ENCODE results near the gene ZNF416.

Gene ZNF416

DNA sequence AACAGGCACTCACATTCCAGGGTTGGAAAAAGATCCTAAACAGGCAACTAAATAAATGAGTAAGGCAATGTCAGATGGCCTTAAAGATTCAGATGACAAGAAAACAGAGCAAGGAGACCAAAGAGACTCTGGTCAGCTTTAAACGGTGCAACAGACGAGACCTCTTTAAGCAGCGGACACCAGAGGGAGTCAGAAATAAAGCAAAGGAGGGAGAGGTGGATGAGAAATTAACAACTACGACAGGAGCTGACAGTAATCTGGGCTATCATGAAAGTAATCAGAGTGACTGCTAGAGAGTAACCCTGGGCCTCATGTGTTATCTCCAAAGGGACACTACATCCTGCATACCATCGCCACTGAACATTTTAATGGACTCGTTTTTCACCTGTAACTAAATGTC lies 20.2 kb downstream of the ZNF416 start:
- no peak for DNase-seq

DNA sequence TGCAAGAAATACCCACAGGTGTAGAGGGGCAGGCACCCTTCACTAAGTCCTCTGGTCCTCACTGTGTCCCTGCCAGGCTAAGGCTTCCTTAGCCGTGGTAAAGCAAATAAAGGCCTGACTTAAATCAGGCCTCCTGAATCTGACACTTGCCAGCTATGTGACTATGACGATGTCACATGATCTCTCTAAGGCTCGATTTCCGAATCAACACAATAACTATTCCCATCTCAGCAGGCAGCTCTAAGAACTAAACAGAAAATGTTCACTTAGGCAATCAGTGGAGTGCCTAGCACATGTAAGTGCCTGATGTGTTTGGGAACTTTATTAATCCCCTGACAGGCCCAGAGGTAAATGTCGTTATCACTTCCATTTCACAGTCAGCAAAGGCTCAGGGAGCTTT lies 21.1 kb downstream of the ZNF416 start:
- DNase-seq, result no peak

DNA sequence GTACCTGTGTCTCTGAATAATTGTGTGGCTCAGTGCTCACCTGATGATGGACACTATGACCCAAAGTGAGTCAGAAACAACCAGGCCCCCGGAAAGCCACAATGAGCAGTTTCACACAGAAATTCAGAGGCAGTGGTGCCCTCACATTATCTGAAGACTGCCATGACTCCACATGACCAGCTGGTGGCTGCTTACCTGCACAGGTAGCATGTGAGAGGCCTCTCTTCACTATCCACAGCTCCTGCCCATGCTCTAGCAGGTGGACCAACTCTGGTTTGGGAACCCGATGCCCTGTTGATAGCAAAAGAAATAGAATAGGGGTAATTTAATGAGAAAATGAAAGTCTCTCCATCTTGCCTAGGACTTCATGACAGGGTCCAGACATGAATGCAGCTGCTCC lies 26.3 kb downstream of the ZNF416 start:
- DNase-seq, result no peak

DNA sequence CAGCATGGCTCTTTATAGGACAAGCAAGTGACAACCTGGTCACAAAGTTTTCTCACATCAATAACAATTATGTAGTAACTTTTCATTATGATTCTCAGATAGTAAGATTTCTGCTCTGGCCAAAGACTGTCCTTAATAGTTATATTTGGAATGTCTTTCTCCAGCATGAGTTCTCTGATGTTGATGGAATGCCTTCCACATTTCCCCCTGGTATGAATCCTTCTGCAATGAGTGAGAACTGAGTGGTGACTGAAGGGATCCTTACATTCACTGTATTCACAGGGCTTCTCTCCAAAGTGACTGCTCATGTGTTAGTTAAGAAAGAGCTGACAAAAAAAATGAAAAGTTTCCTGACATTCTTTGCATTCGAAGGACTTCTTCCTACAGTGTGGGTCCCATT lies 32.2 kb downstream of the ZNF416 start:
- no peak for DNase-seq

DNA sequence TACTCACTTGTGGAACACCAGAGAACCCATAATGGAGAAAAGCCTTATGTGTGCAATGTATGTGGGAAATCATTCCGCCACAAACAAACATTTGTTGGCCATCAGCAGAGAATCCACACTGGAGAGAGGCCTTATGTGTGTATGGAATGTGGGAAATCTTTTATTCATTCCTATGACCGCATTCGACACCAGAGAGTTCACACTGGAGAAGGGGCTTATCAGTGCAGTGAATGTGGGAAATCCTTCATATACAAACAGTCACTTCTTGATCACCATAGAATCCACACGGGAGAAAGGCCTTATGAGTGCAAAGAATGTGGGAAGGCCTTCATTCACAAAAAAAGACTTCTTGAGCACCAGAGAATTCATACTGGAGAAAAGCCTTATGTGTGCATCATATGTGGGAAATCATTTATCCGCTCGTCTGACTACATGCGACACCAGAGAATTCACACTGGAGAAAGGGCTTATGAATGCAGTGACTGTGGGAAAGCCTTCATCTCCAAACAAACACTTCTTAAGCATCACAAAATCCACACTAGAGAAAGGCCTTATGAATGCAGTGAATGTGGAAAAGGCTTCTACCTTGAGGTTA lies 40.7 kb downstream of the ZNF416 start:
- DNase-seq, result no peak

DNA sequence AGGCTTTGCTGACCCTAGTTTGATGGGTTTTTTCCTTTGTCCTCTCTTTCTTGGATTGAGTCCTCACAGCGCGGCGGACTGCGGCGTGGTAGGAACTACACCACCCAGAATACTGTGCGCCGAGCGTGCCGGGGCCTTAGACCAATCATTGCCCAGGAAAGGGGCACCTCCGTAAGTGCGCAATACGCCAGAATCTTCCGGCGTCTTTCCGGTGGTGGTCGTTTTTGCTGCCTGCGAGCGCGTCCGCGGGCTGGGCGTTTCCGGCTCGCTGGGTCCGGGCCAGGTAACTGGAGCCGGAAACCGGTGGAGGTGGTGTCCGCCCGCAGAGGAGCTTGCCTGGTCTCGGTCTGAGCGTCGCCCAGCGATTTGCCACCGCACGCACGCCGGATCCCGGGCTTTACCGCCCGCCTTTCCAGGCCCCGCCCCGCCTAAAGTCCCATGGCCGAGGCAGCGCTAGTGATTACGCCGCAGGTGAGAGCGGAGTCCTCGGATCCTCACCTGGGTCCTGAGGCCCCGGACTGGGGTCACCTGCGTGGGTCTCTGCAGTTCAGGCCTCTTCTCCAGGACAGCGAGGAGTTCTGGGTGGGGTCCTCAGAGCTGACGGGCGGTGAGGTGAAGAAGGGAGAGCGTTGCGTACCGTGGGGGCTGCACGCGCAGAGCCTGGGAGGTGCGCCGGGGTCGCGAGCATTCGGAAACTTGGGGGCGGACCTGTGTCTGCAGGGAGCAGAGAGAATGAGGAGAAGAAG lies 51.4 kb downstream of the ZNF416 start, which contains the start of gene ZNF549:
TSS of gene ZNF549 (plus strand) at position 221 of the 746 bp plus-strand sequence. CDS start at position 439, 218 bp downstream.
- peak; percentile 92 for DNase-seq

All from DMS153 (cell line).